Endothelial cell of hepatic sinusoid (primary cell): ENCODE data around the gene RAD51B.

ENCODE experiments used
- in situ Hi-C: cut with HindIII; loops from 2 replicates; pipeline ENCODE4 v1.10.0; 2017; ENCODE audit warnings: low sequenced_read_pairs

The RAD51B gene

DNA sequence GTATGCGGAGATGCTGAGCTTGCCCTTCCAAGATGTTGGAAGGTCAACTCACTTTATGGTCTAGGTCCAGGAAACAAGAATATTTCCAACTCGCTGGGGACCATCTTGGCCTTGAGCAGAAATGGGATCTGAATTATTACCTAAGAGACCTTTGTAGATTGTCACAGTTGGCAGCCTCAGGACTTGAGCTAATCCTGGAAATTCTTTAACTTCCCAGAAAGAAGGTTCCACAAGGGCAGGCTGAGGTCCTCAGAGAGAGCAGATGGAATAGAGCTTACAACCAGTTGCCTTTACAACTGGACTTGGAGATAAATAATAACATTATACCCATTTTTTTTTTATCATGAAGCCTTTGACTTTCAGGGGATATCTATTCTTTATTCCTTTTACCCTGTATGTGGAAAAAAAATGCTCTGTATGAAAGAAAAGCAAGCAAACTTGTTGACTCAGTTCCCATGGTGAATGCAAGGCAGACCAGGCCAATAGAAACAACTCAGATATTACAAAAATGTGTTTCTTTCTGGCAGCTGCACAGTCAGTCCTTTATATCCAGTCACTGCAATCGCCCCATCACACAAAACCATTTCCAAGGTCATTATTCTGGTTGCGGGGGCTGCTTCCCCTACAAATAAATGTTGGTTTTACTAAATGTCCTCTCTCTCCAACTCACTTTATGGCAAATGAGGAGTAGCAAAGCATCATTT lies 571.9 kb downstream of the RAD51B start:
- in situ Hi-C loops = no loop called here

GRCh38 chr14:68392393-68393141 lies 573.0 kb downstream of the RAD51B start:
- in situ Hi-C loops = no loop called here

- in situ Hi-C loops = no loop called here
Observed at GRCh38 chr14:68393259-68393658, 573.7 kb downstream of the RAD51B start.

- in situ Hi-C loops = no loop called here
Observed at GRCh38 chr14:68394118-68394763, 574.7 kb downstream of the RAD51B start.

GRCh38 chr14:68394764-68395143 lies 575.2 kb downstream of the RAD51B start:
- in situ Hi-C loops = no loop called here

DNA sequence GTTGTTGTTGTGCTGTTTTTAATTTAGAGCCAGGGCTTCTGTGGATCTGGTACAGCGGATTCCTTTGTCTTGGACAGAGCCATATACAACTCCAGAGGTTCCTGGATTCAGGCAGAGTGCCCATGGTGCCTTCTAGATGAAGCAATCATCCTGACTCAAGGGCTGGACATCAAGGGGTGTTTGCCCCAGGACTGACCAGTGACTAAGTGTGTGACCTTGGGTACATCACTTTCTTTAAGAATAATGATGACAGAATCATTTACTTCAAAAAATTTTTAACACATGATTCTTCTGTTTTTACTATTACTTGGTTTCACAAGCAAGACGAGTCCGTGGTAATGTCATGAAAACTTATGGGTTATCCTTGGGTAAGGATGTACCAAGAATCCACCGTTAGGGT lies 576.0 kb downstream of the RAD51B start:
- in situ Hi-C loops = no loop called here

DNA sequence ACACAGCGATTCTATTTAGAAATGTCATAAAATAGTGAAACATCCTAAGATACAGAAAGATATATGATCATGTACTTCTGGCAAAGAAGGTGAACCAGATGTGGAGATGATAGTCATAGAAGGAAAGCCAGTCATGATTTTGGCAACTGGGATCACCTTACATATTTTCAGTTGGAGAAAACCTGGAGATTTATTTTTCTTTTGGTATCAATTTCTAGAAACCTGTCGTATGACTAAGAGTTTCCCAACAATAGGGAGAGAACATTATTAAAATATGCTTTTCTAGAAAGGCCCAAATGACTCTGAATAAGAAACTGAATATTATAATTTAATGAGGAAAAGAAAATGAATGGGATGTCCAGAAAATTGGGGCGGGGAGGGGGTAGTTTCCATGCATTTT lies 576.9 kb downstream of the RAD51B start:
- in situ Hi-C loops = no loop called here

DNA sequence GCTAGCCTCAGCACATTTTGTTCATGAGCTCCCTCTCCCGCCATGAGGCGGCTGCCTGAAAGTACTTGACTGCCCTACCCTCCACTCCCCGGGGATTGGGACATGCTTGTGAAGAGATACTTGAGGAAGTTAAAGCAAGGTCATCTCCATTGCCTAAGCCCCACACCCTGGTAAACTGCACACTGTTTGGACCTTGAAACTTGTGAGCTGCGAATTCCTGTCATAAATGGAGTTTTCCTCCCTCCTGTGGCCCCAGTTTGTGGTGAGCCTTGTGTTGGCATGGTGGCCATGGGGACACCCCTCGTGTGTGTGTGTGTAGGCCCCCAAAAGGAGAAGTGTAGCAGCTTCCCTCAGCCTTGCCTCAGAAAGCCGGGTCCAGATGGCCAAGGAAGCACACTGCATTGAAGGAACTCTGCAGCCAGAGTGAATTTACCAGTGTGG lies 577.8 kb downstream of the RAD51B start:
- in situ Hi-C loops = no loop called here

GRCh38 chr14:68397822-68398221 lies 578.2 kb downstream of the RAD51B start:
- in situ Hi-C loops = no loop called here

GRCh38 chr14:68398370-68398769 lies 578.8 kb downstream of the RAD51B start:
- in situ Hi-C loops = no loop called here

DNA sequence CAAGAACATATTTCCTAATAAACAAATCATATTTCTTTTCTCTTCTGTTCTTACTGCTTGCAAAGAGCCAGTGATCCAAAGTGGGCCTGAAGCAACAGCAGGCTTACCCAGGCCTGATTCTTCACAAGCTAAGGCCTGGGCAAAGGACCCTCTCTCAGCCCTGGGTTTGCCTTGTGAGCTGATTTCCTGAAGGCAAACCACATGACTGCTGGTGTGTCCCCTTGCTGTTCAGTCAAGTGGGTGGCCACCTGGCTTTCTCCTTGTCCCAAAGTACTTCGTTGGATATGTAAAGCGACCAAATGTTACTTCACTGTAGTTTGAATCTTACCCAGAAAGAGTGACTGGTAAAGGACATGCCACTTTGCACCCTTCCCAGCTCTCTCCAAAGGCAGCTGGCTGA lies 580.4 kb downstream of the RAD51B start:
- in situ Hi-C loops = no loop called here

DNA sequence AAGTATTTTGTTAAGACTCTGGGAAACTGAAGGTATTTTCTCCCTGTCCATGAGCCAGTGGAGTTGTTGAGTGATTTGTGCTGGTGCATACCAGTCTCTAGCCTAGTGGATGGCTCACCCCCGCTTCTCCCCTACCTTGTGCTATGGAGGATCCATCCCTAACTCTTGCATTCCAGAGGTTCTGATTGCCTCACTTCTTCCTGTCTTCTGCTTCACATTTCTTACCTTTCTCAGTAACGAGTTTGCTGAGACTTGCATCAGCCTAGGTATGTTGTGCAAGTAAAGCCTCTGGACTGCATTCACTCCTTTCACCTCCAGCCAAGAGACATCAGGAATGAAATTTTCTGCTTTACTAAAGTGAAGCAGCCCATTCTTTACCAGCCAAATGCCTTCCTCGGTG lies 581.7 kb downstream of the RAD51B start:
- in situ Hi-C loops = no loop called here

DNA sequence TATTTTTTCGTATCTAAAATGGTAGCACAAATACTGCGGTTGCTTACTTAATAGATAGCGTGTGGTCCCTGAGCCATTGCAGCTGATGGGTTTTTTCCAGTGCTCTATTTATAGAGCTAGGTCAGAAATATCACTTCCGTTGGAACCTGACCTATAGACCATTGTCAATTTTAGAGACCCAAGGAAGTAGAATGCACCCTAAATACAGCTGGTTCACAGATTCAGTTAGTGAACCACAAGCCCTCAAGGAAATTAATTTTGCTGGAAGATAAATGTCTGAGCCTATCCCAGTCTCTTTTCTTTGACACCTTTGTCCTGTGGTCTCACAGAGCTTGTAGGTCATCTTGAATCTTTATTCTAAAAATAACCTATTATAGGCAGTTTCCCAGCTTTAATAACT lies 582.3 kb downstream of the RAD51B start:
- in situ Hi-C loops = no loop called here

GRCh38 chr14:68402525-68403101 lies 583.0 kb downstream of the RAD51B start:
- in situ Hi-C loops = no loop called here

DNA sequence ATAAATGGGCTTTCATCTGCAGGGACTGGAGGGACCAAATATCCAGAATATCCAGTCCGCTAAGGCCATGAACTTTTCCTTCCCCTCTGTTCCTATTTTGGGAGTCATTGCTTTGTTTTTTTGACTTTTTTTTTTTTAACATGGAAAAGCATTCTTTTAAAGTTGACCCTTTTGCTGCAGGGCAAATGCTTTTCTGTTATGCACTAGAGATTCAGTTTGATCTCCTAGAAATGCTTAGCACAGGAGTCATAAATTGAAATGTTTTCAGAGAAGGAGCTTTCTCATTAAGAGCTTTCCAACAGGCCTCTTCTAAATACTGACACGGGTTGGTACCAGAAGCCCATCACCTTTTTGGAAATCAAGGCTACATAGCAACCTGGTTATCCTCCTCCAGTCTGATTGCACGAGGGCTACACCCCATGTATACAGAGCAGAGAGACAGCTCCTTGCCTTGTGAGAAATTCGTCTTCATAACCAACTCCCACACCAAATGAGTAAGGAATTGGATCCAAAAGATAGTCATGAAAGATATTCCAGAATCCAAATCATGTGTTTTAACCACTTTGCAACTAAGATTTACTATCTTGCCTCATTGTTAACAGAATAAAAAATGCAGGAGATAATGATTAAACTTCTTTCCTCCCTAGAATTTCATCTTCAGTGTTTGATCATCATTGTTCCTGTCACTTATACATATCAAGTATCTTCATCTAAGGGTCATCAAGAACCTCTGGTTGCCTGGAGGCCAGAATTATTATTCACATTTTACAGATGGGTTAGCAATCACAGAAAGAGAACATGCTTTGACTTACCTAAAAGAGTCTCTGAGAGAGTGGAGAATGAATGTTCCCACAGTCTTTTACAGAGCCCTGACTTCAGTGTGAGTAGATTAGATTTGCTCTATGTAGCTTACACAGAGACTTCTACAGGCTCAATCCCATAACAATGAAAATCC lies 583.9 kb downstream of the RAD51B start:
- in situ Hi-C loops = no loop called here

DNA sequence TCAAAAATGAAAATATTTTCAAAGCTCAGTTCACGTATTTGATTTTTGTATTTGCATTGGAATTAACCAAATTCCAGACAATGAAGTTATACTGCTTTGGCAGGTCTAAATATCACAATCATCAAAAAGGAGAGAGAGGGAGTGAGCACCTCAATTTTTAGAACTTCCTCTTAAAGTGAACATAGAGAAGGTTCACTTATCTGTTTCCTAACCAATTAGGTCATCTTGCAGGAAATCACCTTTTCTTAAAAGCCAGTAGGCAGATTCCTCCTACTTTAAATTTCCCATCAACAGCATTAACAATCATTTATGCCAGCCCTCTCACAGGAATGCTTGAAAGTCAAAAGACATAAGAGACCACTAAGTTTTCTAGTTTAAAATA lies 584.6 kb downstream of the RAD51B start:
- in situ Hi-C loops = no loop called here

DNA sequence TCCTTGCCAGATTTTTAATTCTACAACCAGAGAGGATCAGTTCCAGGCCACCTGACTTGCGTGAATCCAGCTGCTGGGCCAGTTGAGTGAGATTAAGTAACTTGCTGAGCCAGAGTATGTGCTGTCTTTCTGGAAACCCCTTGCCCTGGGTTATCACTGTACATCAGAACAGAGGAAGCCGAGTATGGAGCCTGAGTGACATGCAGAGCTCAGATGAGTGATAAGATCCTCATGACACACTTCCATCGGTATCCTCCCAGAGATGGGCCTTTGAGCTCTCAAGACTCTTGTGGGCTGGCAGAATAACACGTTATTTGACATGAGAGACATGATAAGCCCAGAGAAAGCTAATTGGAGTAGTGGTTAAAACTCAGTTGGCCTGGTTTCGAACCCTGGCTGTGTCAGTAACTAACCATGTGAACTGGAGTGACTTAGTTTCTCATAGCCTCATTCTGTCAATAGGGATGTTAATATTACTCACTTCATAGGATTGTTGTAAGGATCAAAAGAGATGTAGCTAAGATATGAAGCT lies 585.1 kb downstream of the RAD51B start:
- in situ Hi-C loops = no loop called here

DNA sequence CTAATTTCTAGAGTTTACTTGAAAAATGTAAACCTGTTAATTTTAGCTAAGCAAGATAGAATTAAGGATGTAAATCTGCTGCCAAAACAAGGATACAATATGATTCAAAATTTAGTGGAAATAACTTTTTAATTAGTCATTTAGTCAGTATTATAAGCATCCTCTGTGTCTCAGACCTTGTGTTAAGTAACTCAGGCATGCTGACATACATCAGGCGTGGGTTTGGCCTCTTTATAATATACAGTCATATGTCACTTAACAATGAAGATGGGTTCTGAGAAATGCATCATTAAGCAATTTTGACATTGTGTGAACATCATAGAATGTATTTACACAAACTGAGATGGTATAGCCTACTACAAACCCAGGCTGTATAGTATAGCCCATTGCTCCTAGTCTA lies 586.4 kb downstream of the RAD51B start:
- in situ Hi-C loops = no loop called here

DNA sequence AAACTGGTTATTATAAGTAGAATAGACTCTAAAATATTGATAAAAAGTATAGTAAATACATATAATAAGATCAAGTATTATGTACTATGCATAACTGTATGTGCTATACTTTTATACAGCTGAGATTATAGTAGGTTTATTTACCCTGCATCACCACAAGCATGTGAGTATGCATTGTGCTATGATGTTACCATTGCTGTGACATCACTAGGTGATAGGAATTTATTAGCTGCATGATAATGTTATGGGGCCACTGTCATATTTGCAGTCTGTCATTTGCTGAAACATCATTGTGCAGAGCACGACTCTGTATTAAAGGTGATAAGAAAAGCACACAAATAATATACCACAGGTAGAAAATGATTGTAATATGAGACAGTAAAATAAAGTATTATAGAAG lies 587.7 kb downstream of the RAD51B start:
- in situ Hi-C loops = no loop called here

DNA sequence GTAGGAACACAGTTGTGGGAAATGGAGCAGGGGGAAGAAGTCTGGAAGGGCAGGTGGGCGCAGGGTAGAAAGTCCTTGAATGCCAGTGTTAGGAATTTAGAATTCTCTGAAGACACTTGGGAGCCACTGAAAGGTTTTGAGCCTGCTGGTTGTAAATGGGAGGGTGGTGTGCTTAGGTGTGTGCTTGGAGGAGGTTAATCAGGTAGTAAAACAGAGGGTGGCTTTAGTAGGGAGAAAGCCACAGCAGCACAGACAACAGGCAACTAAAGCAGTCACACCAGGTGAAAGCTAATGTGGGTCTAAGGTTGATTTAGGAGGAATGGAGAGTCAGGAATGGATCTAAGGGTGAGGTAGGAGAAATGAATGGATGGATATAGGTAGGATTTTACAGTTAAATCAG lies 588.2 kb downstream of the RAD51B start:
- in situ Hi-C loops = no loop called here
